ENCODE measurements around the gene LRRN3. TPM values are rescaled to one million over a fixed set of nuclear protein-coding genes. Genes with fewer than 3 reads are reported as not detected.

The LRRN3 gene
- total RNA-seq, 6 experiments from 2014 or later: 0.19 to 0.31 (median 0.22) TPM; not detected in 2

GRCh38 chr7:111053035-111053434 lies 37.9 kb upstream of the LRRN3 start:
- Histone ChIP-seq H3K4me1 (no peaks in the 10 kb centered on the region), H3K4me3 (no peak overlapping the region), H3K27ac (no peak overlapping the region), H3K9me3 (no peaks in the 10 kb centered on the region), H3K36me3 (no peaks in the 10 kb centered on the region), H3K27me3 (no peaks in the 10 kb centered on the region)
- intact Hi-C loops (cut with DNase I): no loop called here
- DNase-seq: no peak
- TF ChIP-seq, protein P1, sequence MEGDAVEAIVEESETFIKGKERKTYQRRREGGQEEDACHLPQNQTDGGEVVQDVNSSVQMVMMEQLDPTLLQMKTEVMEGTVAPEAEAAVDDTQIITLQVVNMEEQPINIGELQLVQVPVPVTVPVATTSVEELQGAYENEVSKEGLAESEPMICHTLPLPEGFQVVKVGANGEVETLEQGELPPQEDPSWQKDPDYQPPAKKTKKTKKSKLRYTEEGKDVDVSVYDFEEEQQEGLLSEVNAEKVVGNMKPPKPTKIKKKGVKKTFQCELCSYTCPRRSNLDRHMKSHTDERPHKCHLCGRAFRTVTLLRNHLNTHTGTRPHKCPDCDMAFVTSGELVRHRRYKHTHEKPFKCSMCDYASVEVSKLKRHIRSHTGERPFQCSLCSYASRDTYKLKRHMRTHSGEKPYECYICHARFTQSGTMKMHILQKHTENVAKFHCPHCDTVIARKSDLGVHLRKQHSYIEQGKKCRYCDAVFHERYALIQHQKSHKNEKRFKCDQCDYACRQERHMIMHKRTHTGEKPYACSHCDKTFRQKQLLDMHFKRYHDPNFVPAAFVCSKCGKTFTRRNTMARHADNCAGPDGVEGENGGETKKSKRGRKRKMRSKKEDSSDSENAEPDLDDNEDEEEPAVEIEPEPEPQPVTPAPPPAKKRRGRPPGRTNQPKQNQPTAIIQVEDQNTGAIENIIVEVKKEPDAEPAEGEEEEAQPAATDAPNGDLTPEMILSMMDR (IDR thresholded peaks at IDR 0.05): no peak
- TF ChIP-seq POLR2A (IDR thresholded peaks at IDR 0.05): no peak
- WGBS (ENCODE audit: insufficient coverage, low coverage, low lambda C conversion rate, missing lambda C conversion rate): 100% methylated on average over 2 of the region's 2 CpGs
- ATAC-seq: no peak

DNA sequence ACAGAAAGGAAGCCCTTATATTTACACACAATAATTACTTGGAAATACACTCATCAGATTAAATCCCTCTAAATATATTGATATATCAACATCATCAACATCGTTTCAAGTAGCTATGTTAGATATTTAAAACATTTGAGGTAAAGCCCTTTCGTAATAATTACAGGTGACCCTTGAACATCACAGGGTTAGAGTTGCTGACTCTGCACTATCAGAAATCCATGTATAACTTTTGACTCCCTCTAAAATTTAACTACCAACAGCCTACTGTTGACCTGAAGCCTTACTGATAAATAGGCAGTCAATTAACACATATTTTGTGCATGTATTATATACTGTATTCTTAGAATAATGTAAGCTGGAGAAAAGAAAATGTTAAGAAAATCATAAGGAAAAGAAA lies 34.6 kb upstream of the LRRN3 start:
- DNase-seq: no peak
- 41% methylated on average over 2 of the region's 2 CpGs for WGBS (ENCODE audit: insufficient coverage, low coverage, low lambda C conversion rate, missing lambda C conversion rate)
- ATAC-seq: no peak
- Histone ChIP-seq H3K4me3 (no peak overlapping the region), H3K27me3 (no peaks in the 10 kb centered on the region), H3K36me3 (no peaks in the 10 kb centered on the region), H3K4me1 (no peaks in the 10 kb centered on the region), H3K9me3 (no peaks in the 10 kb centered on the region), H3K27ac (no peak overlapping the region)
- TF ChIP-seq POLR2A (IDR thresholded peaks at IDR 0.05): no peak
- TF ChIP-seq, protein P1 (IDR thresholded peaks at IDR 0.05): no peak
- intact Hi-C loops (cut with DNase I): no loop called here

GRCh38 chr7:111057066-111057465 lies 33.9 kb upstream of the LRRN3 start:
- intact Hi-C loops (cut with DNase I): no loop called here
- WGBS (ENCODE audit: insufficient coverage, low coverage, low lambda C conversion rate, missing lambda C conversion rate): 89% methylated on average over 4 of the region's 4 CpGs
- ATAC-seq (no peak), DNase-seq (no peak)
- no peak overlapping the region for H3K4me3 ChIP-seq
- no peaks in the 10 kb centered on the region for H3K36me3 ChIP-seq
- H3K4me1 ChIP-seq: no peaks in the 10 kb centered on the region
- no peaks in the 10 kb centered on the region for H3K9me3 ChIP-seq
- no peak for TF ChIP-seq POLR2A (IDR thresholded peaks at IDR 0.05)
- TF ChIP-seq, protein P1 (IDR thresholded peaks at IDR 0.05): no peak
- H3K27ac ChIP-seq: no peak overlapping the region
- H3K27me3 ChIP-seq: no peaks in the 10 kb centered on the region

- intact Hi-C loops (cut with DNase I): no loop called here
- DNase-seq: no peak
- no peak for TF ChIP-seq POLR2A (IDR thresholded peaks at IDR 0.05)
- TF ChIP-seq, protein P1 (IDR thresholded peaks at IDR 0.05): no peak
These were observed 31.1 kb upstream of the LRRN3 start for GRCh38 chr7:111059833-111060232.

GRCh38 chr7:111063166-111063565 lies 27.8 kb upstream of the LRRN3 start:
- Histone ChIP-seq H3K9me3 (no peaks in the 10 kb centered on the region), H3K4me3 (no peak overlapping the region), H3K27me3 (no peaks in the 10 kb centered on the region), H3K36me3 (no peaks in the 10 kb centered on the region), H3K4me1 (peaks cover 0 to 9% (median 0%) of the 10 kb centered on the region in 4 donors), H3K27ac (no peak overlapping the region)
- ATAC-seq (no peak), DNase-seq (no peak)
- intact Hi-C loops (cut with DNase I): no loop called here
- TF ChIP-seq POLR2A (IDR thresholded peaks at IDR 0.05): no peak
- 100% methylated on average over 1 of the region's 1 CpG for WGBS (ENCODE audit: insufficient coverage, low coverage, low lambda C conversion rate, missing lambda C conversion rate)

More at GRCh38 chr7:111059833-111060232, 31.1 kb upstream of the LRRN3 start:
- Histone ChIP-seq H3K4me3 (no peak overlapping the region), H3K9me3 (no peaks in the 10 kb centered on the region), H3K36me3 (no peaks in the 10 kb centered on the region), H3K27me3 (no peaks in the 10 kb centered on the region), H3K27ac (no peak overlapping the region), H3K4me1 (no peaks in the 10 kb centered on the region)
- no peak for ATAC-seq

All from right lobe of liver (tissue), 6 donors.